Measurements from ENCODE around the gene TMEM132A.

DNA sequence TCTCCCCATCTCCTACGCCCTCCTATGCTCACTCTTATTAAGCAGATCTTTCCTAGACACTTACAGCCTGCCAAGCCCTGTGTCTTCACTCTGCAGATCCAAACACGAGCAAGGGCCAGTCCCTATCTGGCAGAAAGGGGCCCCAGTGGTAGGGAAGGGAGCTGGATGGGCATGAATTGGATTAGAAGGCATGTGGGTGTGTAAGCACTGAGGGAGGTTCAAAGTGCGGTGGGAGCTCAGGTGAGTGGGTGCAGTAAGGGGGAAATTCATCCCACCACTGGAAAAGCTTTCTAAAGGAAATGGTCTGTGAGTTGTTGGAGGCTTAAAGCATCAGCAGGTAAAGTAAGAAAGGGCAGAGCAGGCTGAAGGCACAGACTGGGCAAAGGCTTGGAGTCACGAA, 5.5 kb downstream of the TMEM132A start:
- TF ChIP-seq TAF1 (conservative IDR thresholded peaks at IDR 0.05) (no peak), MAX (IDR thresholded peaks at IDR 0.05) (no peak), CTCF (IDR thresholded peaks at IDR 0.05; ENCODE audit: low read depth, low read length, missing input control) (no peak), RAD21 (IDR thresholded peaks at IDR 0.05) (no peak), ATF3 (IDR thresholded peaks at IDR 0.05) (no peak), ZBTB33 (IDR thresholded peaks at IDR 0.05) (no peak), YY1 (IDR thresholded peaks at IDR 0.05) (no peak), GABPA (IDR thresholded peaks at IDR 0.05 in 1 of 2, conservative IDR thresholded peaks at IDR 0.05 in 1 of 2) (no peak), RXRA (IDR thresholded peaks at IDR 0.05) (no peak), EGR1 (IDR thresholded peaks at IDR 0.05; ENCODE audit: low read depth in 2 of 2) (no peak), JUND (IDR thresholded peaks at IDR 0.05) (no peak), REST (IDR thresholded peaks at IDR 0.05) (no peak), SP1 (IDR thresholded peaks at IDR 0.05) (no peak)
